ENCODE results near the gene GCSAML. TPM values are rescaled to one million over a fixed set of nuclear protein-coding genes. Genes with fewer than 3 reads are reported as not detected.

The GCSAML gene
- total and polyA plus RNA-seq, 9 of the 15 experiments (the other 6 are each of a cell fraction or from before 2014, with no cell fraction given), result 0.01 TPM; not detected in 8

DNA sequence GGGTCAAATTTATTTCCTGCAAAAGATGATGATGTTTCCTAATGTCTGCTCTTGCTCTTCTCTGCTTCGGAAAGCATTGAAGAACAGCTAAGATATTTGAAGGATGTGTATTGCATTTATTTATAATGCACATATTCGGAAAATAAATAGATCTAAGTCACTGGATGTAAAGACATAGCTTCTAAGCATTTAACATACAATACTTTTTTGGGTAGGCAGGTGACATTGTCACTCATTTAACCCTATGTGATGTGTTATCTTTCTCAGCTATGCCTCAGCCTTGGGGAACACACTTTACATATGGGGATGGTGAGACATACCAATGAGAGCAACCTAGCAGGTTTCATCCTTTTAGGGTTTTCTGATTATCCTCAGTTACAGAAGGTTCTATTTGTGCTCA lies 39.1 kb downstream of the GCSAML start, which contains the start of gene OR2G2:
TSS of gene OR2G2 (plus strand) at position 301 of the 400 bp plus-strand sequence. CDS start at position 301, 0 bp downstream.
- ChIA-PET CTCF (ENCODE audit: low intra/inter-chr PET ratio) (no interaction called here), POLR2A (no interaction called here)
- H3K36me3 ChIP-seq (ENCODE audit: control insufficient read depth, insufficient read depth, low read length), result no peaks in the 10 kb centered on the region
- no peak within 1 kb of the TSS for H3K9ac ChIP-seq (ENCODE audit: insufficient read depth in 1 of 2, low read depth in 2 of 2, low read length in 2 of 2)
- no peak within 1 kb of the TSS for H3K4me3 ChIP-seq
- TF ChIP-seq TRIM24 (IDR thresholded peaks at IDR 0.05) (no peak), MCM3 (IDR thresholded peaks at IDR 0.05) (no peak), GTF2B (IDR thresholded peaks at IDR 0.05; ENCODE audit: extremely low read depth, insufficient read length) (no peak), KHSRP (IDR thresholded peaks at IDR 0.05) (no peak), E2F8 (IDR thresholded peaks at IDR 0.05; ENCODE audit: low read depth, partially characterized antibody) (no peak), TFE3 (CRISPR knock-in tag; IDR thresholded peaks at IDR 0.05) (no peak), STAT5B (CRISPR knock-in tag; IDR thresholded peaks at IDR 0.05) (no peak), XRCC5 (IDR thresholded peaks at IDR 0.05; ENCODE audit: low read depth, low read length) (no peak), SPI1 (IDR thresholded peaks at IDR 0.05; ENCODE audit: borderline replicate concordance, low read depth, low read length) (no peak), ILF3 (IDR thresholded peaks at IDR 0.05; ENCODE audit: borderline replicate concordance) (no peak)
- TF ChIP-seq, protein P1, sequence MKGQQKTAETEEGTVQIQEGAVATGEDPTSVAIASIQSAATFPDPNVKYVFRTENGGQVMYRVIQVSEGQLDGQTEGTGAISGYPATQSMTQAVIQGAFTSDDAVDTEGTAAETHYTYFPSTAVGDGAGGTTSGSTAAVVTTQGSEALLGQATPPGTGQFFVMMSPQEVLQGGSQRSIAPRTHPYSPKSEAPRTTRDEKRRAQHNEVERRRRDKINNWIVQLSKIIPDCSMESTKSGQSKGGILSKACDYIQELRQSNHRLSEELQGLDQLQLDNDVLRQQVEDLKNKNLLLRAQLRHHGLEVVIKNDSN (CRISPR knock-in tag; IDR thresholded peaks at IDR 0.05), result no peak
- no peaks in the 10 kb centered on the region for H3K27me3 ChIP-seq (ENCODE audit: control insufficient read depth in 2 of 2, insufficient read depth in 2 of 2, low read length in 2 of 2)
- DNase-seq (ENCODE audit: extremely low read depth in 1 of 4, low spot score in 3 of 4) (no peak), FAIRE-seq (no peak), ATAC-seq (no peak)
- H2AFZ ChIP-seq (ENCODE audit: low read depth, low read length), result no peak within 1 kb of the TSS
- no TSS peak for BruUV-seq (replicated peaks)
- H3K4me2 ChIP-seq (ENCODE audit: insufficient read depth, low read length), result no peak within 1 kb of the TSS
- no peak within 1 kb of the TSS for H3K27ac ChIP-seq (ENCODE audit: extremely low read depth, low read depth, low read length)
- intact Hi-C loops (cut with micrococcal nuclease), result no loop called here
- no peaks in the 10 kb centered on the region for H3K79me2 ChIP-seq (ENCODE audit: control insufficient read depth, insufficient read depth, low read length)
- H3K9me1 ChIP-seq (ENCODE audit: control insufficient read depth, insufficient read depth, low read length), result no peaks in the 10 kb centered on the region
- 3% methylated on average over 2 of the region's 2 CpGs for WGBS (ENCODE audit: insufficient coverage, low coverage, missing lambda C conversion rate)
- H4K20me1 ChIP-seq (replicated peaks; ENCODE audit: control insufficient read depth, insufficient read depth, low read length), result no peaks in the 10 kb centered on the region
- in situ Hi-C loops (cut with MboI), result no loop called here
- no peaks in the 10 kb centered on the region; the same call in 1 of the 2 replicates for H3K9me3 ChIP-seq (replicated peaks; ENCODE audit: control insufficient read depth, insufficient read depth, low read depth, low read length)
- H3K4me1 ChIP-seq (replicated peaks in 1 of 2; ENCODE audit: control insufficient read depth in 2 of 2, insufficient read depth in 2 of 2, low read length in 2 of 2), result no peaks in the 10 kb centered on the region
